Measurements from ENCODE around the gene RYR3. TPM values are rescaled to one million over a fixed set of nuclear protein-coding genes. Genes with fewer than 3 reads are reported as not detected.

The RYR3 gene
- total RNA-seq, 4 donors from 2014 or later, result 3.7 to 7.2 (median 4.5) TPM

- Histone ChIP-seq H3K27ac (replicated peaks in 1 of 4) (no peak overlapping the region), H3K9me3 (no peaks in the 10 kb centered on the region), H3K36me3 (no peaks in the 10 kb centered on the region), H3K4me1 (no peaks in the 10 kb centered on the region), H3K27me3 (no peaks in the 10 kb centered on the region), H3K4me3 (no peak overlapping the region)
- intact Hi-C loops (cut with DNase I), result no loop called here
- 82% methylated on average over 7 of the region's 7 CpGs for WGBS
- peak; percentile 45 for DNase-seq (ENCODE audit: extremely low spot score)
- no peak for TF ChIP-seq POLR2A (IDR thresholded peaks at IDR 0.05; ENCODE audit: low read depth)
- no peak for TF ChIP-seq EP300 (IDR thresholded peaks at IDR 0.05)
- TF ChIP-seq CTCF (IDR thresholded peaks at IDR 0.05), result no peak
- TF ChIP-seq POLR2AphosphoS5 (IDR thresholded peaks at IDR 0.05), result no peak
Observed at GRCh38 chr15:33411596-33412540, 101.1 kb downstream of the RYR3 start.

GRCh38 chr15:33419701-33420100 lies 108.9 kb downstream of the RYR3 start:
- no peaks in the 10 kb centered on the region for H3K9me3 ChIP-seq
- WGBS, result 62% methylated on average over 3 of the region's 4 CpGs
- H3K4me3 ChIP-seq, result no peak overlapping the region
- H3K36me3 ChIP-seq, result no peaks in the 10 kb centered on the region
- no peaks in the 10 kb centered on the region for H3K27me3 ChIP-seq
- TF ChIP-seq POLR2A (IDR thresholded peaks at IDR 0.05; ENCODE audit: low read depth) (no peak), EP300 (IDR thresholded peaks at IDR 0.05) (no peak), CTCF (IDR thresholded peaks at IDR 0.05) (no peak), POLR2AphosphoS5 (IDR thresholded peaks at IDR 0.05) (no peak)
- no peak for DNase-seq (ENCODE audit: extremely low spot score)
- H3K4me1 ChIP-seq, result no peaks in the 10 kb centered on the region
- no peak overlapping the region for H3K27ac ChIP-seq (replicated peaks in 1 of 4)
- intact Hi-C loops (cut with DNase I), result no loop called here

GRCh38 chr15:33424025-33424424 lies 113.3 kb downstream of the RYR3 start:
- Histone ChIP-seq H3K27me3 (no peaks in the 10 kb centered on the region), H3K36me3 (no peaks in the 10 kb centered on the region), H3K9me3 (no peaks in the 10 kb centered on the region), H3K27ac (replicated peaks in 1 of 4) (no peak overlapping the region), H3K4me1 (no peaks in the 10 kb centered on the region), H3K4me3 (no peak overlapping the region)
- TF ChIP-seq CTCF (IDR thresholded peaks at IDR 0.05) (no peak), POLR2AphosphoS5 (IDR thresholded peaks at IDR 0.05) (no peak), EP300 (IDR thresholded peaks at IDR 0.05) (no peak), POLR2A (IDR thresholded peaks at IDR 0.05; ENCODE audit: low read depth) (no peak)
- no peak for DNase-seq (ENCODE audit: extremely low spot score)
- intact Hi-C loops (cut with DNase I), result no loop called here

GRCh38 chr15:33425142-33425541 lies 114.4 kb downstream of the RYR3 start:
- no peak overlapping the region for H3K27ac ChIP-seq (replicated peaks in 1 of 4)
- no peaks in the 10 kb centered on the region for H3K27me3 ChIP-seq
- H3K4me3 ChIP-seq, result no peak overlapping the region
- H3K9me3 ChIP-seq, result no peaks in the 10 kb centered on the region
- no peaks in the 10 kb centered on the region for H3K36me3 ChIP-seq
- WGBS, result 56% methylated on average over 3 of the region's 3 CpGs
- H3K4me1 ChIP-seq, result no peaks in the 10 kb centered on the region
- intact Hi-C loops (cut with DNase I), result no loop called here
- TF ChIP-seq POLR2AphosphoS5 (IDR thresholded peaks at IDR 0.05) (no peak), EP300 (IDR thresholded peaks at IDR 0.05) (no peak), CTCF (IDR thresholded peaks at IDR 0.05) (no peak), POLR2A (IDR thresholded peaks at IDR 0.05; ENCODE audit: low read depth) (no peak)
- DNase-seq (ENCODE audit: extremely low spot score), result no peak

Measured in esophagus muscularis mucosa (tissue), 4 donors.